Measurements from ENCODE around the gene LRRC2. TPM values are rescaled to one million over a fixed set of nuclear protein-coding genes. Genes with fewer than 3 reads are reported as not detected.

The LRRC2 gene
- total RNA-seq, 1 donor from 2014 or later = not detected

DNA sequence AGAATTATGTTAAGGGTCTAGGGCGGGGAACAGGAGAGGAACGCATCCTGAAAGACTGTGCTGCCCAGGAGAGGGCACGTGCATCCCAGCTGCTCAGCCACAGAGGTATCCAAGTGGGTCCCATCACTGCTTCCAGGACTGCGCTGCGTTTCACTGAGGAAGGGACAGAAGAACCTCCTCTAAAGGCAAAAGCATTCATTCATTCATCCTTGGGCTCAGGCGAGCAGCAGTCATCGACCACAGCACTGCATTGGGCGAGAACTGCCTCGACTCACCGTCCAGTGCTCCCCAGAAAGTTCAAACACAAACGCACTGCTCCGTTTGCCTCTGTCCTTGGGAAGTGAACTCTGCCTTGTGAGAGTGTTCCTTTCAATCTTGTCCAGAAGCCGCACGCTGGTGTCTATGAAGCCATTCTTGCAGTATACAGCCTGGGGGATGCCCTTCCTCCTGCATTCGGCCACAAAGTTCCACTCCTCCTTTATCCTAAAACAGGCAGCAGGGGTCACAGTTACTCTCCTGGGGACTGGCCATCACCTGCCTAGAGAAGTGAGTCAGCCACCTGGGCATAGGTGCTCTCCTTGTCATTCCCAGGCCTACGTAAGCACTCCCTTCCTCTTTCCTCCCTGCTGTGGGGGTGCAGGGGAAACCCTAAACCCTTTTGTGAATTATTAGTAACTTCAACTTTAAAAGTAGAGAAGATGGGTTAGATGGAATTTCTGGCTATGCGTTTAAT is 21.2 kb downstream of the LRRC2 start:
- H3K4me3 Mint-ChIP-seq (ENCODE audit: low read depth) = no peak overlapping the region
- DNase-seq (ENCODE audit: low spot score, unreplicated experiment) = no peak
- H3K36me3 Mint-ChIP-seq (ENCODE audit: insufficient read depth) = peaks cover 1% of the 10 kb centered on the region
- peaks cover 8% of the 10 kb centered on the region for H3K4me1 Mint-ChIP-seq (ENCODE audit: low read depth)
- H3K27me3 Mint-ChIP-seq = no peaks in the 10 kb centered on the region
- peaks cover 7% of the 10 kb centered on the region for H3K9me3 Mint-ChIP-seq (ENCODE audit: low read depth)
- TF ChIP-seq, protein P1, sequence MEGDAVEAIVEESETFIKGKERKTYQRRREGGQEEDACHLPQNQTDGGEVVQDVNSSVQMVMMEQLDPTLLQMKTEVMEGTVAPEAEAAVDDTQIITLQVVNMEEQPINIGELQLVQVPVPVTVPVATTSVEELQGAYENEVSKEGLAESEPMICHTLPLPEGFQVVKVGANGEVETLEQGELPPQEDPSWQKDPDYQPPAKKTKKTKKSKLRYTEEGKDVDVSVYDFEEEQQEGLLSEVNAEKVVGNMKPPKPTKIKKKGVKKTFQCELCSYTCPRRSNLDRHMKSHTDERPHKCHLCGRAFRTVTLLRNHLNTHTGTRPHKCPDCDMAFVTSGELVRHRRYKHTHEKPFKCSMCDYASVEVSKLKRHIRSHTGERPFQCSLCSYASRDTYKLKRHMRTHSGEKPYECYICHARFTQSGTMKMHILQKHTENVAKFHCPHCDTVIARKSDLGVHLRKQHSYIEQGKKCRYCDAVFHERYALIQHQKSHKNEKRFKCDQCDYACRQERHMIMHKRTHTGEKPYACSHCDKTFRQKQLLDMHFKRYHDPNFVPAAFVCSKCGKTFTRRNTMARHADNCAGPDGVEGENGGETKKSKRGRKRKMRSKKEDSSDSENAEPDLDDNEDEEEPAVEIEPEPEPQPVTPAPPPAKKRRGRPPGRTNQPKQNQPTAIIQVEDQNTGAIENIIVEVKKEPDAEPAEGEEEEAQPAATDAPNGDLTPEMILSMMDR (IDR thresholded peaks at IDR 0.05; ENCODE audit: unreplicated experiment) = no peak
- no peak overlapping the region for H3K27ac Mint-ChIP-seq

DNA sequence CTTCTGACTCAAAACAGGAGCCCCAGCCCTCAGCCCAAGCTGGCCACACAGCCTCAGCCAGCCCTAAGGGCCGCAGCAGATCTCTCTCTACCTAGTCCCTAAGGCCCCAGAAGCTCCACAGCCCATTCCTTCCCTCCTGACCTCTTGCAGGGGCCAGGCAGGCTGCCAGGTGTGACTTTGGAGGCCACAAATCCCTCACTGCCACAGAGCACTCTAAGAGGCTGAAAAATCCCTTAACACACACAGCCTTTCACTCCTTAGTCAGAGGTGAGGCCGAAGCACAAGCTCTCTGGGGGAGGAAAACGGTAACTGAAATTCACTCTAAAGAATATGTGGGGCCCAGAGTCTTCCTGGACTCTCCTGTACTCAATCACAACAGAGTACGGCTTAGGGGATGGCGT is 23.3 kb downstream of the LRRC2 start:
- Mint-ChIP-seq H3K27me3 (no peaks in the 10 kb centered on the region), H3K27ac (no peak overlapping the region), H3K9me3 (ENCODE audit: low read depth) (no peaks in the 10 kb centered on the region), H3K36me3 (ENCODE audit: insufficient read depth) (no peaks in the 10 kb centered on the region), H3K4me3 (ENCODE audit: low read depth) (no peak overlapping the region), H3K4me1 (ENCODE audit: low read depth) (peaks cover 5% of the 10 kb centered on the region)
- no peak for DNase-seq (ENCODE audit: low spot score, unreplicated experiment)
- TF ChIP-seq, protein P1 (IDR thresholded peaks at IDR 0.05; ENCODE audit: unreplicated experiment) = no peak

DNA sequence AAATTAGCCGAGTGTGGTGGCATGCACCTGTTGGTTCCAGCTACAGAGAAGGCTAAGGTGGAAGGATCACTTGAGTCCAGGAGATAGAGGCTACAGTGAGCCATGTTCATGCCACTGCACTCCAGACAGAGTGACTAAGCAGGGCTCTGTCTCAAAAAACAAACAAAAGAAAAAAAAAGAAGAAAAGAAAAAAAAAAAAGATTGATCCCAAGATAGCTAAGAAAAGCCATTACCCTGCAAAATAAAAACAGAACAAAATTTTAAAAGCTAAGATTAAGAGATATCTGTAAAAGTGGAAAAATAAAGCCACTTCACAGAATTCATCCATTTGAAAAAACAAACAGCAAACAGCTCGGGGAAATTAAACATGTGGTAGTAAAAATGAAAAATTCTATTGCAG is 23.8 kb downstream of the LRRC2 start:
- H3K4me3 Mint-ChIP-seq (ENCODE audit: low read depth) = no peak overlapping the region
- no peak overlapping the region for H3K27ac Mint-ChIP-seq
- H3K27me3 Mint-ChIP-seq = no peaks in the 10 kb centered on the region
- H3K9me3 Mint-ChIP-seq (ENCODE audit: low read depth) = no peaks in the 10 kb centered on the region
- DNase-seq (ENCODE audit: low spot score, unreplicated experiment) = no peak
- no peaks in the 10 kb centered on the region for H3K36me3 Mint-ChIP-seq (ENCODE audit: insufficient read depth)
- H3K4me1 Mint-ChIP-seq (ENCODE audit: low read depth) = peaks cover 5% of the 10 kb centered on the region
- TF ChIP-seq, protein P1 (IDR thresholded peaks at IDR 0.05; ENCODE audit: unreplicated experiment) = no peak

DNA sequence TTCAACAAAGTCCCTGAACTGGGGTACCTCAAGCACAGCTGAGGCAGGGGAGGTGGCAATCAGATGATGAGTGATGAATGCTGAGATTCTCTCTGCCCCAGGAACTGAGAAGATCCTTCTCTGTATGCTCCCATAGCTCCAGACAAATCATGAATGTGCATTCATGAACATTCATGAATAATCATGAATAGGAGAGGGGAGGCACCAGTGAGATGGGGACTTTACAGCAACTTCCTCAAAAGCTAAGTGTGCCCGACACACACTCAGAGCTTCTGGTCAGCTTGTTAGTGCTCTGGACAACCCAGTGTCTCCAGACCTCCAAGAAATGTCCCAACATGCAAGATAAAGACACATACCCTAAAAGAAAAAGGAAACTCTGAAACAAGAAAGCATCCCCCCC is 24.3 kb downstream of the LRRC2 start:
- no peak overlapping the region for H3K27ac Mint-ChIP-seq
- no peak overlapping the region for H3K4me3 Mint-ChIP-seq (ENCODE audit: low read depth)
- no peaks in the 10 kb centered on the region for H3K27me3 Mint-ChIP-seq
- H3K4me1 Mint-ChIP-seq (ENCODE audit: low read depth) = peaks cover 5% of the 10 kb centered on the region
- no peaks in the 10 kb centered on the region for H3K36me3 Mint-ChIP-seq (ENCODE audit: insufficient read depth)
- TF ChIP-seq, protein P1 (IDR thresholded peaks at IDR 0.05; ENCODE audit: unreplicated experiment) = no peak
- no peak for DNase-seq (ENCODE audit: low spot score, unreplicated experiment)
- H3K9me3 Mint-ChIP-seq (ENCODE audit: low read depth) = no peaks in the 10 kb centered on the region

DNA sequence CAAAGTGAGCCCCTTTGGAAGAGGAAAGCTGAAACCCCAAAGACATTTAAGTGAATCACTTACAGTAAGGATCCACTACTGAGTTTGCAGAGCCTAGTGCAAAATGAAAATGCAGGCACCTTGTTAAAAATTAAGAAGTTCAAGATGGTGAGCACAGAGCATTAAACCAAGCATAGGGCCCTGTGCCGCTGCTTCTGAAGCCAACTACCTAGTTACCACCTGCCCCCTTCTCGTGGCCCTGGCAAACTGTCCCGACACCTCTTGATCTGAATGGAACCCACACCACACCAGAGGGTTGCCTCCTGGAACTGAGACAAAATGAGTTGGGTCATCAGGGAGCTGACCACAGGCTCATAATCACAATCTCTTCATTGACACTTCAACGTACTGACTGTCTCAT is 25.6 kb downstream of the LRRC2 start:
- Mint-ChIP-seq H3K4me1 (ENCODE audit: low read depth) (peaks cover 5% of the 10 kb centered on the region), H3K27ac (no peak overlapping the region), H3K27me3 (no peaks in the 10 kb centered on the region), H3K4me3 (ENCODE audit: low read depth) (no peak overlapping the region), H3K36me3 (ENCODE audit: insufficient read depth) (no peaks in the 10 kb centered on the region), H3K9me3 (ENCODE audit: low read depth) (no peaks in the 10 kb centered on the region)
- DNase-seq (ENCODE audit: low spot score, unreplicated experiment) = no peak
- TF ChIP-seq, protein P1 (IDR thresholded peaks at IDR 0.05; ENCODE audit: unreplicated experiment) = no peak

All from progenitor cell of endocrine pancreas (in vitro differentiated cells).